Measurements from ENCODE around the gene PRSS57. TPM values are rescaled to one million over a fixed set of nuclear protein-coding genes. Genes with fewer than 3 reads are reported as not detected.
A peak's percentile ranks its signal among the peaks of the same experiment; 100 is the strongest.
"Not testable (repeated sequence)": the region's sequence is repeated elsewhere in the genome, so short reads cannot be mapped to it uniquely, and the experiment has no call there.

PRSS57 gene
- total and polyA plus RNA-seq, 4 donors = 0.15 to 1.1 (median 0.33) TPM; not detected in 1

- Histone ChIP-seq H3K9me3 (ENCODE audit: control insufficient read depth, insufficient read depth, low read length) (peaks cover 2% of the 10 kb centered on the region), H3K4me1 (ENCODE audit: control insufficient read depth, insufficient read depth, low read length) (peaks cover 30% of the 10 kb centered on the region), H3K27ac (ENCODE audit: low read depth, low read length) (peak overlapping the region; percentile 79), H3K36me3 (ENCODE audit: control insufficient read depth, insufficient read depth, low read length) (peaks cover 29% of the 10 kb centered on the region), H3K27me3 (ENCODE audit: control insufficient read depth, insufficient read depth, low read length) (no peaks in the 10 kb centered on the region), H3K4me3 (ENCODE audit: low read depth, low read length) (peak overlapping the region; percentile 64)
- DNase-seq (ENCODE audit: low read depth in 4 of 6, low spot score in 6 of 6) = peak in 2 of 6 donors; percentile 28 to 47
- WGBS (ENCODE audit: insufficient coverage) = 23% methylated on average over 14 of the region's 21 CpGs
These were observed 15.5 kb upstream of the PRSS57 start for GRCh38 chr19:710767-711166.

- Histone ChIP-seq H3K27me3 (ENCODE audit: control insufficient read depth, insufficient read depth, low read length) (no peaks in the 10 kb centered on the region), H3K4me1 (ENCODE audit: control insufficient read depth, insufficient read depth, low read length) (peaks cover 30% of the 10 kb centered on the region), H3K36me3 (ENCODE audit: control insufficient read depth, insufficient read depth, low read length) (peaks cover 25% of the 10 kb centered on the region), H3K9me3 (ENCODE audit: control insufficient read depth, insufficient read depth, low read length) (no peaks in the 10 kb centered on the region), H3K4me3 (ENCODE audit: low read depth, low read length) (peak overlapping the region; percentile 64), H3K27ac (ENCODE audit: low read depth, low read length) (peak overlapping the region; percentile 79)
- WGBS (ENCODE audit: insufficient coverage) = under 1% methylated on average over 19 of the region's 27 CpGs
- DNase-seq (ENCODE audit: low read depth in 4 of 6, low spot score in 6 of 6) = peak in 2 of 6 donors; percentile 32 to 56
These were observed 14.8 kb upstream of the PRSS57 start for GRCh38 chr19:709965-710571.

- peak overlapping the region; percentile 79 for H3K27ac ChIP-seq (ENCODE audit: low read depth, low read length)
- H3K9me3 ChIP-seq (ENCODE audit: control insufficient read depth, insufficient read depth, low read length) = no peaks in the 10 kb centered on the region
- H3K4me3 ChIP-seq (ENCODE audit: low read depth, low read length) = peak overlapping the region; percentile 64
- peak in 2 of 6 donors; percentile 28 to 38 for DNase-seq (ENCODE audit: low read depth in 4 of 6, low spot score in 6 of 6)
- under 1% methylated on average over 75 of the region's 78 CpGs for WGBS (ENCODE audit: insufficient coverage)
- peaks cover 18% of the 10 kb centered on the region for H3K36me3 ChIP-seq (ENCODE audit: control insufficient read depth, insufficient read depth, low read length)
- peaks cover 34% of the 10 kb centered on the region for H3K4me1 ChIP-seq (ENCODE audit: control insufficient read depth, insufficient read depth, low read length)
- peaks cover 3% of the 10 kb centered on the region for H3K27me3 ChIP-seq (ENCODE audit: control insufficient read depth, insufficient read depth, low read length)
These were observed 14.1 kb upstream of the PRSS57 start for GRCh38 chr19:709196-709964.

- Histone ChIP-seq H3K9me3 (ENCODE audit: control insufficient read depth, insufficient read depth, low read length) (no peaks in the 10 kb centered on the region), H3K27me3 (ENCODE audit: control insufficient read depth, insufficient read depth, low read length) (peaks cover 6% of the 10 kb centered on the region), H3K4me3 (ENCODE audit: low read depth, low read length) (peak within 1 kb of the TSS; percentile 64), H3K4me1 (ENCODE audit: control insufficient read depth, insufficient read depth, low read length) (peaks cover 39% of the 10 kb centered on the region), H3K36me3 (ENCODE audit: control insufficient read depth, insufficient read depth, low read length) (peaks cover 18% of the 10 kb centered on the region), H3K27ac (ENCODE audit: low read depth, low read length) (peak within 1 kb of the TSS; percentile 79)
- WGBS (ENCODE audit: insufficient coverage) = 6% methylated on average over 52 of the region's 93 CpGs
- peak in 2 of 6 donors; percentile 84 to 85 for DNase-seq (ENCODE audit: low read depth in 4 of 6, low spot score in 6 of 6)
These were observed 13.2 kb upstream of the PRSS57 start, which contains the start of gene PALM for GRCh38 chr19:708154-709143. PALM (plus strand) TSS chr19:708935; CDS start chr19:709147, 212 bp downstream.

GRCh38 chr19:704447-704741 is 9.1 kb upstream of the PRSS57 start:
- H3K27me3 ChIP-seq (ENCODE audit: control insufficient read depth, insufficient read depth, low read length) = peaks cover 8% of the 10 kb centered on the region
- peaks cover 19% of the 10 kb centered on the region for H3K4me1 ChIP-seq (ENCODE audit: control insufficient read depth, insufficient read depth, low read length)
- WGBS (ENCODE audit: insufficient coverage) = 10% methylated on average over 8 of the region's 14 CpGs
- H3K4me3 ChIP-seq (ENCODE audit: low read depth, low read length) = no peak overlapping the region
- H3K36me3 ChIP-seq (ENCODE audit: control insufficient read depth, insufficient read depth, low read length) = no peaks in the 10 kb centered on the region
- DNase-seq (ENCODE audit: low read depth in 4 of 6, low spot score in 6 of 6) = no peak
- no peak overlapping the region for H3K27ac ChIP-seq (ENCODE audit: low read depth, low read length)
- no peaks in the 10 kb centered on the region for H3K9me3 ChIP-seq (ENCODE audit: control insufficient read depth, insufficient read depth, low read length)

GRCh38 chr19:703651-704446 is 8.6 kb upstream of the PRSS57 start:
- peak in 2 of 6 donors; percentile 39 to 65 for DNase-seq (ENCODE audit: low read depth in 4 of 6, low spot score in 6 of 6)
- WGBS (ENCODE audit: insufficient coverage) = 4% methylated on average over 26 of the region's 50 CpGs
- H3K9me3 ChIP-seq (ENCODE audit: control insufficient read depth, insufficient read depth, low read length) = no peaks in the 10 kb centered on the region
- H3K27ac ChIP-seq (ENCODE audit: low read depth, low read length) = no peak overlapping the region
- peaks cover 19% of the 10 kb centered on the region for H3K4me1 ChIP-seq (ENCODE audit: control insufficient read depth, insufficient read depth, low read length)
- no peak overlapping the region for H3K4me3 ChIP-seq (ENCODE audit: low read depth, low read length)
- peaks cover 8% of the 10 kb centered on the region for H3K27me3 ChIP-seq (ENCODE audit: control insufficient read depth, insufficient read depth, low read length)
- no peaks in the 10 kb centered on the region for H3K36me3 ChIP-seq (ENCODE audit: control insufficient read depth, insufficient read depth, low read length)

GRCh38 chr19:703329-703650 is 8.0 kb upstream of the PRSS57 start:
- peaks cover 8% of the 10 kb centered on the region for H3K27me3 ChIP-seq (ENCODE audit: control insufficient read depth, insufficient read depth, low read length)
- no peak overlapping the region for H3K27ac ChIP-seq (ENCODE audit: low read depth, low read length)
- H3K4me3 ChIP-seq (ENCODE audit: low read depth, low read length) = no peak overlapping the region
- H3K4me1 ChIP-seq (ENCODE audit: control insufficient read depth, insufficient read depth, low read length) = peaks cover 16% of the 10 kb centered on the region
- no peak for DNase-seq (ENCODE audit: low read depth in 4 of 6, low spot score in 6 of 6)
- no peaks in the 10 kb centered on the region for H3K9me3 ChIP-seq (ENCODE audit: control insufficient read depth, insufficient read depth, low read length)
- 71% methylated on average over 3 of the region's 4 CpGs for WGBS (ENCODE audit: insufficient coverage)
- H3K36me3 ChIP-seq (ENCODE audit: control insufficient read depth, insufficient read depth, low read length) = no peaks in the 10 kb centered on the region

- peaks cover 12% of the 10 kb centered on the region for H3K4me1 ChIP-seq (ENCODE audit: control insufficient read depth, insufficient read depth, low read length)
- not testable (repeated sequence) for H3K27me3 ChIP-seq (ENCODE audit: control insufficient read depth, insufficient read depth, low read length); DNase-seq (ENCODE audit: low read depth in 4 of 6, low spot score in 6 of 6); H3K36me3 ChIP-seq (ENCODE audit: control insufficient read depth, insufficient read depth, low read length); H3K27ac ChIP-seq (ENCODE audit: low read depth, low read length); H3K4me3 ChIP-seq (ENCODE audit: low read depth, low read length); H3K9me3 ChIP-seq (ENCODE audit: control insufficient read depth, insufficient read depth, low read length)
- 81% methylated on average over 4 of the region's 6 CpGs for WGBS (ENCODE audit: insufficient coverage)
These were observed 7.6 kb upstream of the PRSS57 start for GRCh38 chr19:702847-703246.

GRCh38 chr19:699885-700284 is 4.6 kb upstream of the PRSS57 start:
- not testable (repeated sequence) for H3K9me3 ChIP-seq (ENCODE audit: control insufficient read depth, insufficient read depth, low read length); DNase-seq (ENCODE audit: low read depth in 4 of 6, low spot score in 6 of 6); H3K27ac ChIP-seq (ENCODE audit: low read depth, low read length); H3K36me3 ChIP-seq (ENCODE audit: control insufficient read depth, insufficient read depth, low read length); H3K4me3 ChIP-seq (ENCODE audit: low read depth, low read length)
- H3K27me3 ChIP-seq (ENCODE audit: control insufficient read depth, insufficient read depth, low read length) = peaks cover 16% of the 10 kb centered on the region
- H3K4me1 ChIP-seq (ENCODE audit: control insufficient read depth, insufficient read depth, low read length) = peaks cover 12% of the 10 kb centered on the region
- WGBS (ENCODE audit: insufficient coverage) = 81% methylated on average over 7 of the region's 14 CpGs

Data from spinal cord (tissue), 10 donors.